ENCODE results near the gene SLC38A5. TPM values are rescaled to one million over a fixed set of nuclear protein-coding genes. Genes with fewer than 3 reads are reported as not detected.
A peak's percentile ranks its signal among the peaks of the same experiment; 100 is the strongest.

The SLC38A5 gene
- total and polyA plus RNA-seq, 2 of the 13 experiments (the other 11 are each of a cell fraction or from before 2014, with no cell fraction given): 46.1 to 73.4 TPM

DNA sequence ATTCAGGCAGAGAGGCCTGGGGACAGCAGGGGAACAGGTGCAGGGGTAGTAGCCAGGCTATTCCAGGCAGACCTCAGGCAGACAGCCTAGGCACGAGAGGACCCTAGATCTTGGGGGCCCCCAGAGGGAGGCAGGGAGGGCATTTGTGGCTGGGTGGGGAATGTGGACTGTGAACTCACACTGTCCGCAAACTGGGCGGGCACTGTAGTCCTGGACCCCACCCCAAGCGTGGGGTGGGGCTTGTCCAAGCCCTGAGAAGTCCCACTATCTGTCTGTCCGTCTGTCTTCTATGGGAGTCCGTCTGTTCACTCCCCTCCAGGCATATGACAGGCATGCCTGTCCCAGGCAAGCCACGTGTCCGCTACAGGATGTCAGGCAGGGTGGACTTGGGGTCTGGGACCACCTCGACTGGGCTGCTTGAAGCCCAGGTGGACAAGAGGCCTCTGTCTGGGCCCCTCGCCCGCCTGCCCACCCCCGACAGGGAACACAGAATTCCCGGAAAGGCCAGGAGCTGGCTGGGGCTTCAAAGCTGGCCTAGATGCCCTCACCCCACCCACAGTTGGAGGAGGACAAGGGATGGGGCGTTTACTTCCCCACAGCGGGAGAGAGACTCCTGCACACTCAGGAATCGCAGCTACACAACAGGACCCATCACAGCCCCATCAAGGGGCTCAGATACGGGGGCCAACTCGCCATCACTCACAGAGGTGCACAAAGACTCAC lies at the start of gene SLC38A5 (continued):
- TF ChIP-seq, protein P1, sequence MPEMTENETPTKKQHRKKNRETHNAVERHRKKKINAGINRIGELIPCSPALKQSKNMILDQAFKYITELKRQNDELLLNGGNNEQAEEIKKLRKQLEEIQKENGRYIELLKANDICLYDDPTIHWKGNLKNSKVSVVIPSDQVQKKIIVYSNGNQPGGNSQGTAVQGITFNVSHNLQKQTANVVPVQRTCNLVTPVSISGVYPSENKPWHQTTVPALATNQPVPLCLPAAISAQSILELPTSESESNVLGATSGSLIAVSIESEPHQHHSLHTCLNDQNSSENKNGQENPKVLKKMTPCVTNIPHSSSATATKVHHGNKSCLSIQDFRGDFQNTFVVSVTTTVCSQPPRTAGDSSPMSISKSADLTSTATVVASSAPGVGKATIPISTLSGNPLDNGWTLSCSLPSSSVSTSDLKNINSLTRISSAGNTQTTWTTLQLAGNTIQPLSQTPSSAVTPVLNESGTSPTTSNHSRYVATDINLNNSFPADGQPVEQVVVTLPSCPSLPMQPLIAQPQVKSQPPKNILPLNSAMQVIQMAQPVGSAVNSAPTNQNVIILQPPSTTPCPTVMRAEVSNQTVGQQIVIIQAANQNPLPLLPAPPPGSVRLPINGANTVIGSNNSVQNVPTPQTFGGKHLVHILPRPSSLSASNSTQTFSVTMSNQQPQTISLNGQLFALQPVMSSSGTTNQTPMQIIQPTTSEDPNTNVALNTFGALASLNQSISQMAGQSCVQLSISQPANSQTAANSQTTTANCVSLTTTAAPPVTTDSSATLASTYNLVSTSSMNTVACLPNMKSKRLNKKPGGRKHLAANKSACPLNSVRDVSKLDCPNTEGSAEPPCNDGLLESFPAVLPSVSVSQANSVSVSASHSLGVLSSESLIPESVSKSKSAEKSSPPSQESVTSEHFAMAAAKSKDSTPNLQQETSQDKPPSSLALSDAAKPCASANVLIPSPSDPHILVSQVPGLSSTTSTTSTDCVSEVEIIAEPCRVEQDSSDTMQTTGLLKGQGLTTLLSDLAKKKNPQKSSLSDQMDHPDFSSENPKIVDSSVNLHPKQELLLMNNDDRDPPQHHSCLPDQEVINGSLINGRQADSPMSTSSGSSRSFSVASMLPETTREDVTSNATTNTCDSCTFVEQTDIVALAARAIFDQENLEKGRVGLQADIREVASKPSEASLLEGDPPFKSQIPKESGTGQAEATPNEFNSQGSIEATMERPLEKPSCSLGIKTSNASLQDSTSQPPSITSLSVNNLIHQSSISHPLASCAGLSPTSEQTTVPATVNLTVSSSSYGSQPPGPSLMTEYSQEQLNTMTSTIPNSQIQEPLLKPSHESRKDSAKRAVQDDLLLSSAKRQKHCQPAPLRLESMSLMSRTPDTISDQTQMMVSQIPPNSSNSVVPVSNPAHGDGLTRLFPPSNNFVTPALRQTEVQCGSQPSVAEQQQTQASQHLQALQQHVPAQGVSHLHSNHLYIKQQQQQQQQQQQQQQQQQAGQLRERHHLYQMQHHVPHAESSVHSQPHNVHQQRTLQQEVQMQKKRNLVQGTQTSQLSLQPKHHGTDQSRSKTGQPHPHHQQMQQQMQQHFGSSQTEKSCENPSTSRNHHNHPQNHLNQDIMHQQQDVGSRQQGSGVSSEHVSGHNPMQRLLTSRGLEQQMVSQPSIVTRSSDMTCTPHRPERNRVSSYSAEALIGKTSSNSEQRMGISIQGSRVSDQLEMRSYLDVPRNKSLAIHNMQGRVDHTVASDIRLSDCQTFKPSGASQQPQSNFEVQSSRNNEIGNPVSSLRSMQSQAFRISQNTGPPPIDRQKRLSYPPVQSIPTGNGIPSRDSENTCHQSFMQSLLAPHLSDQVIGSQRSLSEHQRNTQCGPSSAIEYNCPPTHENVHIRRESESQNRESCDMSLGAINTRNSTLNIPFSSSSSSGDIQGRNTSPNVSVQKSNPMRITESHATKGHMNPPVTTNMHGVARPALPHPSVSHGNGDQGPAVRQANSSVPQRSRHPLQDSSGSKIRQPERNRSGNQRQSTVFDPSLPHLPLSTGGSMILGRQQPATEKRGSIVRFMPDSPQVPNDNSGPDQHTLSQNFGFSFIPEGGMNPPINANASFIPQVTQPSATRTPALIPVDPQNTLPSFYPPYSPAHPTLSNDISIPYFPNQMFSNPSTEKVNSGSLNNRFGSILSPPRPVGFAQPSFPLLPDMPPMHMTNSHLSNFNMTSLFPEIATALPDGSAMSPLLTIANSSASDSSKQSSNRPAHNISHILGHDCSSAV (CRISPR knock-in tag; IDR thresholded peaks at IDR 0.05; ENCODE audit: borderline replicate concordance): no peak
- TF ChIP-seq ZNF724P (CRISPR knock-in tag; IDR thresholded peaks at IDR 0.05; ENCODE audit: borderline replicate concordance) (no peak), NCOA5 (CRISPR knock-in tag; IDR thresholded peaks at IDR 0.05) (no peak), ZNF589 (CRISPR knock-in tag; conservative IDR thresholded peaks at IDR 0.05) (no peak), ZNF775 (CRISPR knock-in tag; IDR thresholded peaks at IDR 0.05; ENCODE audit: borderline replicate concordance) (no peak), ARNTL (CRISPR knock-in tag; IDR thresholded peaks at IDR 0.05) (peak; percentile 62), HIVEP1 (CRISPR knock-in tag; IDR thresholded peaks at IDR 0.05) (no peak)
- TF ChIP-seq, protein P2, sequence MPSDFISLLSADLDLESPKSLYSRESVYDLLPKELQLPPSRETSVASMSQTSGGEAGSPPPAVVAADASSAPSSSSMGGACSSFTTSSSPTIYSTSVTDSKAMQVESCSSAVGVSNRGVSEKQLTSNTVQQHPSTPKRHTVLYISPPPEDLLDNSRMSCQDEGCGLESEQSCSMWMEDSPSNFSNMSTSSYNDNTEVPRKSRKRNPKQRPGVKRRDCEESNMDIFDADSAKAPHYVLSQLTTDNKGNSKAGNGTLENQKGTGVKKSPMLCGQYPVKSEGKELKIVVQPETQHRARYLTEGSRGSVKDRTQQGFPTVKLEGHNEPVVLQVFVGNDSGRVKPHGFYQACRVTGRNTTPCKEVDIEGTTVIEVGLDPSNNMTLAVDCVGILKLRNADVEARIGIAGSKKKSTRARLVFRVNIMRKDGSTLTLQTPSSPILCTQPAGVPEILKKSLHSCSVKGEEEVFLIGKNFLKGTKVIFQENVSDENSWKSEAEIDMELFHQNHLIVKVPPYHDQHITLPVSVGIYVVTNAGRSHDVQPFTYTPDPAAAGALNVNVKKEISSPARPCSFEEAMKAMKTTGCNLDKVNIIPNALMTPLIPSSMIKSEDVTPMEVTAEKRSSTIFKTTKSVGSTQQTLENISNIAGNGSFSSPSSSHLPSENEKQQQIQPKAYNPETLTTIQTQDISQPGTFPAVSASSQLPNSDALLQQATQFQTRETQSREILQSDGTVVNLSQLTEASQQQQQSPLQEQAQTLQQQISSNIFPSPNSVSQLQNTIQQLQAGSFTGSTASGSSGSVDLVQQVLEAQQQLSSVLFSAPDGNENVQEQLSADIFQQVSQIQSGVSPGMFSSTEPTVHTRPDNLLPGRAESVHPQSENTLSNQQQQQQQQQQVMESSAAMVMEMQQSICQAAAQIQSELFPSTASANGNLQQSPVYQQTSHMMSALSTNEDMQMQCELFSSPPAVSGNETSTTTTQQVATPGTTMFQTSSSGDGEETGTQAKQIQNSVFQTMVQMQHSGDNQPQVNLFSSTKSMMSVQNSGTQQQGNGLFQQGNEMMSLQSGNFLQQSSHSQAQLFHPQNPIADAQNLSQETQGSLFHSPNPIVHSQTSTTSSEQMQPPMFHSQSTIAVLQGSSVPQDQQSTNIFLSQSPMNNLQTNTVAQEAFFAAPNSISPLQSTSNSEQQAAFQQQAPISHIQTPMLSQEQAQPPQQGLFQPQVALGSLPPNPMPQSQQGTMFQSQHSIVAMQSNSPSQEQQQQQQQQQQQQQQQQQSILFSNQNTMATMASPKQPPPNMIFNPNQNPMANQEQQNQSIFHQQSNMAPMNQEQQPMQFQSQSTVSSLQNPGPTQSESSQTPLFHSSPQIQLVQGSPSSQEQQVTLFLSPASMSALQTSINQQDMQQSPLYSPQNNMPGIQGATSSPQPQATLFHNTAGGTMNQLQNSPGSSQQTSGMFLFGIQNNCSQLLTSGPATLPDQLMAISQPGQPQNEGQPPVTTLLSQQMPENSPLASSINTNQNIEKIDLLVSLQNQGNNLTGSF (CRISPR knock-in tag; IDR thresholded peaks at IDR 0.05): no peak

All from HepG2 (cell line).